GM12873 (cell line): ENCODE data around the gene ADAMTS15.

Source experiments
- TF ChIP-seq, protein P1 (sequence below): IDR thresholded peaks from 2 replicates; pipeline ENCODE4 v1.5.1; 2012; ENCODE audit warnings: low read depth, mild to moderate bottlenecking, moderate library complexity, low read length, control low read depth; ENCODE audit not compliant: insufficient read depth; ENCODE audit errors: missing control alignments

The ADAMTS15 gene

DNA sequence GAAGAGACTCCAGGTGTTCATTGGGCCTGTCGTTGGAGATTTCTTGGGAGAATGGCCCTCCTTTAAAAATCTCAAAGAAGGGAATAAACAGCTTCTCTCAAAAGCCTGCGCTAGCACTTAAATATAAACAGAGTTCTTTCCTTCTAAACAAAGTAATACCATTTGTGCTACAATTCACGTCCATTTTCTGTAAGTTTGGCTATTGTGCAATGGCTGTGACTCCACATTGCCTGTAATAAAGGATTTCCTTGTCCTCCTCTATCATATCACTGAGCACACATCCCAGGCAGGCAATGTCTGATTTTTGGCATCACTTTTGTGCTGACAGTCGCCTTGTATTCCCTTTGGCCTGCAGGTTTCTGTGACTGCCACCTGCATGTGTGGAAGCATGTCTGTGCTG, 15.1 kb upstream of the ADAMTS15 start:
- TF ChIP-seq, protein P1, sequence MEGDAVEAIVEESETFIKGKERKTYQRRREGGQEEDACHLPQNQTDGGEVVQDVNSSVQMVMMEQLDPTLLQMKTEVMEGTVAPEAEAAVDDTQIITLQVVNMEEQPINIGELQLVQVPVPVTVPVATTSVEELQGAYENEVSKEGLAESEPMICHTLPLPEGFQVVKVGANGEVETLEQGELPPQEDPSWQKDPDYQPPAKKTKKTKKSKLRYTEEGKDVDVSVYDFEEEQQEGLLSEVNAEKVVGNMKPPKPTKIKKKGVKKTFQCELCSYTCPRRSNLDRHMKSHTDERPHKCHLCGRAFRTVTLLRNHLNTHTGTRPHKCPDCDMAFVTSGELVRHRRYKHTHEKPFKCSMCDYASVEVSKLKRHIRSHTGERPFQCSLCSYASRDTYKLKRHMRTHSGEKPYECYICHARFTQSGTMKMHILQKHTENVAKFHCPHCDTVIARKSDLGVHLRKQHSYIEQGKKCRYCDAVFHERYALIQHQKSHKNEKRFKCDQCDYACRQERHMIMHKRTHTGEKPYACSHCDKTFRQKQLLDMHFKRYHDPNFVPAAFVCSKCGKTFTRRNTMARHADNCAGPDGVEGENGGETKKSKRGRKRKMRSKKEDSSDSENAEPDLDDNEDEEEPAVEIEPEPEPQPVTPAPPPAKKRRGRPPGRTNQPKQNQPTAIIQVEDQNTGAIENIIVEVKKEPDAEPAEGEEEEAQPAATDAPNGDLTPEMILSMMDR: no peak

DNA sequence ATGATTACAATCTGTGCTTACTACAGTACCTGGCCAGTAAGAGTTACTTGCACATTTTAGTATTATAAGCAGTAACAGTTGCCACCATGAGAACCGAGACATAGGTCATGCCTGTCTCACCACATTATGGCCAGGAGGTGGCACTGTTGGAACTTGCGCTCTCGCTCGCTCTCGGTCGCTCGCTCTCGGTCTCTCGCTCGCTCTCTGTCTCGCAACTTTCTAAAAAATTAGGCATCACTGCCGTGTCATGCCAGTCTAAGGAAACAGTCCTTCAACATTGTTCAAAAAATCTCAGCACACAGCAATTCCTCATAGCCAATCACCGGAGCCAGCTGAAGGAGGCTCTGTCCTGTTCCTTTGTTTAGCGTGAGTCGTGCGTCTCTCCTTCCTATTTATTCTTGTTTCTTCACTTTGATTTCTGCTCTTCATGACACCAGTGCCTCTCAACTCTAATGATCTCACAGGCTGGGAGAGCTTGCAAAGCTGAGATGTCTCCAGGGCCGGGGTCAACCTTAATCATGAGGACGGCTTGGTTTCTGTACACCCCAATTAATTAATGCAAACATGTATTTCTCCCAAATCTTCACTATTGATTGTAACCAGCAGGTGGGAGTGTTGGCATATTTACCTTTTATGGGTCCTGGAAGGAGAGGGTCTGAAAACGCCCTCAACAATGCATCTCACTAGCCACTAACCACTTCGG, 13.8 kb upstream of the ADAMTS15 start:
- TF ChIP-seq, protein P1: peak; percentile 95

DNA sequence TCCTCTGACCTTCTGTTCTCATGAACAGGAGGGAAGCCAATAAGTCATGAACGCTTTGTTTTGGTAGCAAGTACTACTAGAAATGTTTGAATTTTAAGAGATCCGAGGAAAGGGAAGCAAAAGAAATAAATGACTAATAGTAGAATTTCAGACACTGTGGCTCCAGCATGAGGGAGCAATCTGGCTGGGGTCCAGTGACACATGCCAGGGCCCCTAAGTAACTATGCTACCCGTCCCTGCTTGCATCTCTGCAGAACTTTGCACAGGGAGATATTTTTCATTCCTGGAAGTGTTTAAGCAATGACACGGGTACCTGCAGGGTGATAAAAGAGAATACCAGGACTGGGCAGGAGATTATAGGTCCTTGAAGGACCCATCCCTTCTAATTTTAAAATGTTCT, 12.8 kb upstream of the ADAMTS15 start:
- TF ChIP-seq, protein P1: no peak

DNA sequence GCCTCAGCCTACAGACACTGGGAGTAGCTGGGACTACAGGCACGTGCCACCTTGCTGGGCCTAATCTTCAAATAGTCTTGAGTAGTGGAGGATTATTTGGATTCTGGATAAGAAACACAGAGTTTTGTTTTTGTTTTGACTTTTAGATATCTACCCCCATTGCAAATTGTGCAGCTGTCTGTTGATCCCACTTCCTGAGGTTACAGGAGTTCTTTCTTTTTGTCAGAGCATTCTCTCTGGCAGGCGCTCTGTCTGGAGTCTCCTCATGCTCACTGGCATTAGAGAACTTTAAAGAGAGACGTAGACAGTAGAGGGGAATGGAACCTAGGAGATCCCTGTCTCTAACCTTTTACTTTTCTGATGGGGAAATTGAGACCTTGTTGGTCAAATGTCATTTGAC, 12.3 kb upstream of the ADAMTS15 start:
- TF ChIP-seq, protein P1: no peak

DNA sequence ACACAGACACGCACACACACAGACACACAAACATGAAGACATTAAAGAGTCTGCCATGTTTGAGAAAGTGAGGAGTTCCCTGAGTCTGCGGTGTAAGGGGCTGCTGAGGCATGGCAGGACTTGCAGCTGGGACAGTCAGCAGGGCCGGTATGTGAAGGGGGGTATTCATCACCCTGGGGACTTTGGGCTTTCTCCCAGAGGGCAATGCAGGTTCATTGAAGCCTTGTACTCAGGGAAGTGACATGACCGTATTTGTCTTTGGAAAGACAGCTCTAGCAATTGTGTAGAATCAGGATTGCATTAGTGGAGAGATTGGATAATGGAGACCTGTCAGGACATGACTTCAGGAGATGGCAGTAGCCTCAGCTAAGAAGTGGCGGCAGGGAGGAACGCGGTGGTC, 10.6 kb upstream of the ADAMTS15 start:
- TF ChIP-seq, protein P1: no peak

DNA sequence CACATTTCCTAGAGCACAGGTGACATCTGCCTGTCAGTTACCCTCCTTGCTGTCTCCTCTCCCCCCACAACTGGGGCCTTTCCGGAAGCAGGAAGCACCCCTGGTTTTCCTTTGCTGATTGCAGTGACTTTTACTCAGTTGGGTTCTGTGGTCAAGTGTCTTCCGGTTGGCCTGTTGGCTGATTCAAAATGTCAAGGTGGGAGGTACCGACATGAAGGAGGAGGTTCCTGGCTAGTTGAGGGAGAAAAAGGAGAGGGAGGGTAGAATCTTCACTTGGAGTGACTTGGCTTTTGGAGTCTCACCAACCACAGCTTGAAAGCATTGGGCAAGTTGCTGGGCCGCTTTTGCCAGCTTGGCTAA, 9.3 kb upstream of the ADAMTS15 start:
- TF ChIP-seq, protein P1: no peak

DNA sequence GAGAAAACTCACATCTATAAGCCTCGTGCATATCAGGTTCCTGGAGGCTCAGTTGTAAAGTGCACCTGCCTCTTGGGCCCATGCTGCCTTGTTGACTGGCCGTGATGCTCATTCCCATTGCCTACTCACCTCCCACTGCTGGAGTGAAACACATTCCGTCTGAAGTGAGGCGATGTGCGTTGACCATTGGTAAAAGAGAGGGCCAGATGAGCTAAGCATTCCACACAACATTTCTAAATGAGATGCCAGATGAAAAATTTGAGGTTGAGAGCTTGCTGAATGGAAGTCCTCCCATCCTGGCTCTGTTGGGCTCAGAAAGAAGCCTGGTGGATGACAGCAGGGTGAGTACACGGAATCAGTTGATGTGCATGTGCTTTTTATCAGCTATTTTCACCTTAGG, 8.6 kb upstream of the ADAMTS15 start:
- TF ChIP-seq, protein P1: no peak
